ENCODE measurements around the gene TBC1D16.
"Not testable (repeated sequence)": the region's sequence is repeated elsewhere in the genome, so short reads cannot be mapped to it uniquely, and the experiment has no call there.

GRCh38 chr17:79961567-79961966, 74.1 kb downstream of the TBC1D16 start:
- TF ChIP-seq EZH2 (IDR thresholded peaks at IDR 0.05); POLR2AphosphoS5 (IDR thresholded peaks at IDR 0.05; ENCODE audit: borderline replicate concordance, low read depth, low read length): not testable (repeated sequence)

All from SK-N-MC (cell line).